ENCODE measurements around the gene C19orf44.

GRCh38 chr19:16529466-16530144, 33.4 kb downstream of the C19orf44 start:
- no peak for TF ChIP-seq POLR2A (IDR thresholded peaks at IDR 0.05; ENCODE audit: low read length)
- TF ChIP-seq RAD21 (conservative IDR thresholded peaks at IDR 0.05 in 1 of 2, IDR thresholded peaks at IDR 0.05 in 1 of 2): no peak
- no peak for TF ChIP-seq CTCF (IDR thresholded peaks at IDR 0.05)

Measured in A549 (cell line).